ES-I3 (cell line): Measurements from ENCODE around the gene SARDH.
"Not testable (repeated sequence)": the region's sequence is repeated elsewhere in the genome, so short reads cannot be mapped to it uniquely, and the experiment has no call there.

Source experiments
- H3K36me3 ChIP-seq: 2 replicates; pipeline ENCODE4 v1.6.1; 2013; ENCODE audit warnings: mild to moderate bottlenecking, low read length, control low read depth, moderate library complexity; ENCODE audit not compliant: insufficient read depth
- H3K4me1 ChIP-seq: 2 replicates; pipeline ENCODE4 v1.6.1; 2013; ENCODE audit warnings: mild to moderate bottlenecking, control low read depth, low read length; ENCODE audit not compliant: insufficient read depth
- H3K9ac ChIP-seq: 2 replicates; pipeline ENCODE4 v1.6.1; 2013; ENCODE audit warnings: low read depth, mild to moderate bottlenecking, low read length, moderate library complexity
- H3K9me3 ChIP-seq: 2 replicates; pipeline ENCODE4 v1.6.1; 2013; ENCODE audit warnings: mild to moderate bottlenecking, low read length, moderate library complexity; ENCODE audit not compliant: control insufficient read depth, insufficient read depth

Gene SARDH

DNA sequence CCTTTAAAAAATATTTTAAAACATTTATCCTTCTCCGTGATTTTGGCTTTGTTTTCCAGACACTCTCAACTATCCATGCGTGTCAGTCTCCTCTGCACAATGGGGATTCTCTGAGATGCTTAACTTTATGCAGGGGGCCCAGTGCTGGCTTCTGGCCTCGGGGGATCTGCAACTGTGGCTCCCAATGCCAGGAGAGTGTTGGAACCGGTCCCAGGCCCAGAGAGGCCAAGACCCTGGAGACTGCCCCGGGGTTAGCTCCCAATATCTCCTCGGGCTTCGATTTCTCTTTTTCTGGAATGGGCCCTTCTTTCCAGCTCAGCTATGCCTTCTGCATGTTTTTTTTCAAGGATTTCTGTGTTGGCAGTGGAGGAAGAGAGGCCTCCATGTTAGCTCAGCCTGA, 20.1 kb upstream of the SARDH start:
- Histone ChIP-seq H3K9ac (no peak overlapping the region), H3K9me3 (0 out of 2 replicates have a peak, but pooled peaks cover 3% of the 10 kb centered on the region), H3K36me3 (no peaks in the 10 kb centered on the region), H3K4me1 (no peaks in the 10 kb centered on the region)

DNA sequence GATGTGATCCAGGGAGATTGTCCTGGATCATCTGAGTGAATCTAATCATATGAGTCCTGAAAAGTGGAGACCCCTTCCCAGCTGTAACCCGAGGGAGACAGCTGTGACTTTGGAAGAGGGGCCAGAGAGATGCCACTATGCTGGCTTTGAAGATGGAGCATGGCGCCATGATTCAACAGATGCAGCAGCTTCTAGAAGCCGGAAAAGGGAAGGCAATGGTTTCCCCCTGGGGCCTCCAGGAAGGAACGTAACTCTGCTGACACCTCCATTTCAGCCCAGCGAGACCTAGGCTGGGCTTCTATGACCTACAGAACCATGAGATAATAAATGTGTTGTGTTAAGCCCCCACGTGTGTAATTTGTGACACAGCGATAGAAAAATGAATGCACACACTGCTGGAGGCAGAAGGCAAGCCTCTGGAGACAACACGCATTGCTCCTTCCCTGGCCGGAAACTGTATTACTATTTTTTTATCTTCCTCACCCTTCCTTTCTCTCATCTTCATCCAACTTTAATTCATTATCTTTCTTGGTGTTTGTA, 16.6 kb upstream of the SARDH start:
- Histone ChIP-seq H3K4me1 (no peaks in the 10 kb centered on the region), H3K36me3 (no peaks in the 10 kb centered on the region), H3K9ac (no peak overlapping the region), H3K9me3 (peaks cover 5% of the 10 kb centered on the region; the same call in 1 of the 2 replicates)

- peaks cover 5% of the 10 kb centered on the region; the same call in 1 of the 2 replicates for H3K9me3 ChIP-seq
- no peaks in the 10 kb centered on the region for H3K4me1 ChIP-seq
- no peaks in the 10 kb centered on the region for H3K36me3 ChIP-seq
- no peak overlapping the region for H3K9ac ChIP-seq
Measured at GRCh38 chr9:133754187-133754586, 16.0 kb upstream of the SARDH start.

GRCh38 chr9:133752739-133753446, 14.7 kb upstream of the SARDH start:
- Histone ChIP-seq H3K9ac (no peak overlapping the region), H3K36me3 (no peaks in the 10 kb centered on the region), H3K9me3 (peaks cover 5% of the 10 kb centered on the region; the same call in 1 of the 2 replicates), H3K4me1 (no peaks in the 10 kb centered on the region)

GRCh38 chr9:133750982-133751649, 13.0 kb upstream of the SARDH start:
- no peaks in the 10 kb centered on the region for H3K36me3 ChIP-seq
- peaks cover 5% of the 10 kb centered on the region; the same call in 1 of the 2 replicates for H3K9me3 ChIP-seq
- no peak overlapping the region for H3K9ac ChIP-seq
- H3K4me1 ChIP-seq = no peaks in the 10 kb centered on the region

DNA sequence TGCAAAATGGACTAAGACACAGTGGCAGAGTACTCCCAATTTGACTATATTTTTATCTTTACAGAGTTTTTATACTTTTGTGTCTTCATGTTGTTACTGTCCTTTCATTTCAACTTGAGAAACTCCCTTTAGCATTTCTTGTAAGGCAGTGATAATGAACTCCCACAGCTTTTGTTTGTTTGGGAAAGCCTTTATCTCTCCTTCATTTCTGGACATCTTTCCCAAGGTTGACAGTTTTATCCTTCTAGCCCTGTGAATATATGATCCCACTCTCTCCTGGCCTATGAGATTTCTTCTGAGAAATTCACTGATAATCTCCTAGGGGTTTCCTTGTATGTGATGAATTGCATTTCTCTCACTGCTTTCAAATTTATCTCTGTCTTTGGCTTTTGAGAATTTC, 9.2 kb upstream of the SARDH start:
- no peaks in the 10 kb centered on the region for H3K36me3 ChIP-seq
- no peaks in the 10 kb centered on the region for H3K4me1 ChIP-seq
- no peaks in the 10 kb centered on the region for H3K9me3 ChIP-seq
- no peak overlapping the region for H3K9ac ChIP-seq

DNA sequence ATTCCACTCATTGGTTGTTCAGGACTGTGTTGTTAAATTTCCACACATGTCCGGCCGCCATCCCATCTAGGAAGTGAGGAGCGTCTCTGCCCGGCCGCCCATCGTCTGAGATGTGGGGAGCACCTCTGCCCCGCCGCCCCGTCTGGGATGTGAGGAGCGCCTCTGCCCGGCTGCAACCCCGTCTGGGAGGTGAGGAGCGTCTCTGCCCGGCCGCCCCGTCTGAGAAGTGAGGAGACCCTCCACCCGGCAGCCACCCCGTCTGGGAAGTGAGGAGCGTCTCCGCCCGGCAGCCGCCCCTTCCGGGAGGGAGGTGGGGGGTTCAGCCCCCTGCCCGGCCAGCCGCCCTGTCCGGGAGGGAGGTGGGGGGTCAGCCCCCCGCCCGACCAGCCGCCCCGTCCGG, 6.4 kb upstream of the SARDH start:
- not testable (repeated sequence) for H3K4me1 ChIP-seq, H3K36me3 ChIP-seq, H3K9ac ChIP-seq, H3K9me3 ChIP-seq

DNA sequence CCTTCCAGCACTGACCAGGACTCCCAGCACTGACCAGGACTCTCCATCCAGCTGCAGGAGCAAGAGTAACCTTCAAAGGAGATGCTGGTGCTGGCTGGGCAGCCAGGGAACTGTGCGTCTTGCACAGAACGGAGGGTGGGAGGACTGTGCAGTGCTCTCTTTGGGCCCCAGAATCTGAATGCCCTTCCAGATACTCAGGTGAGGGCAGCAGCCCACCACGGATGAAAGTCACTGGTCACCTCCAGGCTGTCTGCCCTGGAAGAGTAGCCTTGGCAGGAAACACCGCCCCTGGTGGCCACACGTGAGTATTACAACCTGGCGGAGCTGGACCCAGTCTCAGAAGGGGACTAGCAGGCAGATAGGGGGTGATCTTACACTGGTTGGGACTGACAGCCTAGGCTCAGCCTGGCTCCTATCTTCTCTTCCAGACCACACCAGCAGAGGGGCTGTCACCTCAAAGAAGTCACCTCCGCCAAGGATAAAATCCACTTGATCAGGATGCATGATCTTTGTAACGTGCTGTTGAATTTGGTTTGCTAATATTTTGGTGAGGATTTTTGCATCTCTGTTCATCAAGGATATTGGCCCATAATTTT, 4.8 kb upstream of the SARDH start:
- H3K36me3 ChIP-seq = no peaks in the 10 kb centered on the region
- H3K9me3 ChIP-seq = no peaks in the 10 kb centered on the region
- H3K4me1 ChIP-seq = peaks cover 5% of the 10 kb centered on the region; the same call in 1 of the 2 replicates
- H3K9ac ChIP-seq = no peak overlapping the region

- Histone ChIP-seq H3K4me1 (peaks cover 12% of the 10 kb centered on the region; the same call in 1 of the 2 replicates), H3K9ac (no peak overlapping the region), H3K36me3 (no peaks in the 10 kb centered on the region), H3K9me3 (no peaks in the 10 kb centered on the region)
Measured at GRCh38 chr9:133742251-133742650, 4.1 kb upstream of the SARDH start.

DNA sequence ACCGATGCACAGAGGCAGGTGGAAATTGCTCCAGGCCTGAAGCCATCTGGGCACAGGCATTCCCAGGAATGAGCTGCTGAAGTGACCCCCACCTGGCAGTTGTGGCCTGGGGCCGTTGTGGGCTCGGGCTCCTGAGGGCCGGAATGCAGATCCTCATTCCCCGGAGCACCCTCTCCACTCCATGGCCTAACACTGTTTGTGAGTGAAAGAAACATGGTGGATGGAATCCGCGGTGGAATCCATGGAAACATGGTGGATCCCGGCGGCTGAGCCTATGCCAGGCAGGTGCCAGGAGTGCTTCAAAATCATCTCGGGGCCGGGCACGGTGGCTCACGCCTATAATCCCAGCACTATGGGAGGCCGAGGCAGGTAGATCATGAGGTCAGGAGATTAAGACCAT, 3.6 kb upstream of the SARDH start:
- H3K9me3 ChIP-seq = no peaks in the 10 kb centered on the region
- H3K9ac ChIP-seq = no peak overlapping the region
- peaks cover 12% of the 10 kb centered on the region; the same call in 1 of the 2 replicates for H3K4me1 ChIP-seq
- no peaks in the 10 kb centered on the region for H3K36me3 ChIP-seq

- no peak overlapping the region for H3K9ac ChIP-seq
- H3K36me3 ChIP-seq = no peaks in the 10 kb centered on the region
- H3K9me3 ChIP-seq = no peaks in the 10 kb centered on the region
- peaks cover 15% of the 10 kb centered on the region; the same call in 1 of the 2 replicates for H3K4me1 ChIP-seq
Measured at GRCh38 chr9:133740911-133741310, 2.8 kb upstream of the SARDH start.

DNA sequence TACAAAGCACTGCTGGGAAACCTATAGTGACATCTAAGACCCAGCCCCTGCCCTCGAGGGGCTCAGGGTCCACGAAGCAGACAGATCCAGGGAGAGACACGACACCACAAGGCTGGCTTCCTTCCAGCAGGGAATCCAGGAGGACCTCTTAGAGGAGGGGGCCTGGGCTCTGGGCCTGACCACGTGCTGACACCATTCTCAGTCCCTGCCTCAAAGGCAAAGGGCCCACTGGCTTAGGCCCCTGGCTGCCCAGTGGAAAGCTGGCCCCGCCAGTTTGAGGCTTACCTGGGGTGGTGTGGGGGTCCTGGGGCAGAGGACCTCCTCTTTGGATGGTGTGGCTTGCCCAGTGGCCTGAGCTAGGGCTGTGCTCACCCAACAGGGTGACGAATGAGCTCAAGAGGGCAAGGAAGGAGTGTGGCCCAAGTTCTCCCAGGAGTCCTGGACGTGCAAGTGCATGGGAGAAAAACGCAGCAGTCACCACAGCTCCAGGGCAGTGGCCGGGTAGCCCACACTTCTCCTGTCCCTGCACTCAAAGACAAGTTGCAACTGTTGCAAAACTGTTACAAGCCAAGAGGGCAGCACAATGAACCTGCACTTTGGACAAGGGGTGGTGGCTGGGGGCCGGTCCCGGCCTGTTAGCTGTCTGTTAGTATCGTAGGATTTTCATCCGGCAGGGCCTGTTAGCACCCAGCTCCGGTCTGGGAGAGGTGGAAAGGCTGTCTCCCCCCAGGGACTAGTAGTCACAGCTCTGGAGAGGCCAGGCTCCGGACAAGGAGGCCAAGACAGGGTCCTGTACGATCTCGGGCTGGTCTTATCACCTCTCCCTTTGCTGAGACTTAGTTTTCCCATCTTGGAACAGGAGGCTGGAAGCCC, 1.5 kb upstream of the SARDH start:
- Histone ChIP-seq H3K36me3 (no peaks in the 10 kb centered on the region), H3K9ac (no peak overlapping the region), H3K9me3 (no peaks in the 10 kb centered on the region), H3K4me1 (peaks cover 26% of the 10 kb centered on the region; the same call in 1 of the 2 replicates)

- Histone ChIP-seq H3K9me3 (no peaks in the 10 kb centered on the region), H3K9ac (peak overlapping the region; percentile 26; the same call in 1 of the 2 replicates), H3K4me1 (peaks cover 27% of the 10 kb centered on the region; the same call in 1 of the 2 replicates), H3K36me3 (no peaks in the 10 kb centered on the region)
Measured at GRCh38 chr9:133738640-133739225, 581 bp upstream of the SARDH start.
